Neural progenitor cell (in vitro differentiated cells): ENCODE data around the gene SUPT4H1.

Source experiments
- EZH2 ChIP-seq: fragments of 200-600 bp; sonication (generic); IDR thresholded peaks from 2 replicates; pipeline ENCODE4 v1.6.1; 2017; ENCODE audit warnings: antibody characterized with exemption, mild to moderate bottlenecking, moderate library complexity
- TF ChIP-seq, protein P1 (sequence below): fragments of 200-600 bp; sonication (generic); IDR thresholded peaks from 2 replicates; pipeline ENCODE4 v1.5.1; 2017; ENCODE audit warnings: antibody characterized with exemption, mild to moderate bottlenecking

DNA sequence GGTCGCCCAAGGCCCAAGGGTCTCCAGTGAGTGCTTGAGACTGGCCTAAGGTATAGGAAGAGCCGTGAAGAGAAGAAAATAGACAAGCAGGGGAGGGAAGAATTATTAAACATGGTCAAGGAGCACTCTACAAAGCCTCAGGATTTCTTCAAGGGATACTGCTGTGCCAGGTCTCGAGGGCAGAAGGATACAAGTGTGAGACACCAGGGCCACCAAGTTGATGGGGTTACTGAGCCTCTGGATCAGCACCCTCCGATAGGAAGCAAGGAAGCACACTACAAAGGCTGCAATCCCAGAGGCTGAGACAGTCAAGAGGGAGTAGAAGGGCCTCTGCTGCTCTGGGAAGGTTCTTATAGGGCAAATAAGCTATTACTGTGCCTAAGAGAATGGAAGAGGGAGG, 6.5 kb downstream of the SUPT4H1 start:
- TF ChIP-seq, protein P1, sequence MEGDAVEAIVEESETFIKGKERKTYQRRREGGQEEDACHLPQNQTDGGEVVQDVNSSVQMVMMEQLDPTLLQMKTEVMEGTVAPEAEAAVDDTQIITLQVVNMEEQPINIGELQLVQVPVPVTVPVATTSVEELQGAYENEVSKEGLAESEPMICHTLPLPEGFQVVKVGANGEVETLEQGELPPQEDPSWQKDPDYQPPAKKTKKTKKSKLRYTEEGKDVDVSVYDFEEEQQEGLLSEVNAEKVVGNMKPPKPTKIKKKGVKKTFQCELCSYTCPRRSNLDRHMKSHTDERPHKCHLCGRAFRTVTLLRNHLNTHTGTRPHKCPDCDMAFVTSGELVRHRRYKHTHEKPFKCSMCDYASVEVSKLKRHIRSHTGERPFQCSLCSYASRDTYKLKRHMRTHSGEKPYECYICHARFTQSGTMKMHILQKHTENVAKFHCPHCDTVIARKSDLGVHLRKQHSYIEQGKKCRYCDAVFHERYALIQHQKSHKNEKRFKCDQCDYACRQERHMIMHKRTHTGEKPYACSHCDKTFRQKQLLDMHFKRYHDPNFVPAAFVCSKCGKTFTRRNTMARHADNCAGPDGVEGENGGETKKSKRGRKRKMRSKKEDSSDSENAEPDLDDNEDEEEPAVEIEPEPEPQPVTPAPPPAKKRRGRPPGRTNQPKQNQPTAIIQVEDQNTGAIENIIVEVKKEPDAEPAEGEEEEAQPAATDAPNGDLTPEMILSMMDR = no peak
- TF ChIP-seq EZH2 = no peak
